ENCODE measurements around the gene TRAF3.
"Not testable (repeated sequence)": the region's sequence is repeated elsewhere in the genome, so short reads cannot be mapped to it uniquely, and the experiment has no call there.

The TRAF3 gene

DNA sequence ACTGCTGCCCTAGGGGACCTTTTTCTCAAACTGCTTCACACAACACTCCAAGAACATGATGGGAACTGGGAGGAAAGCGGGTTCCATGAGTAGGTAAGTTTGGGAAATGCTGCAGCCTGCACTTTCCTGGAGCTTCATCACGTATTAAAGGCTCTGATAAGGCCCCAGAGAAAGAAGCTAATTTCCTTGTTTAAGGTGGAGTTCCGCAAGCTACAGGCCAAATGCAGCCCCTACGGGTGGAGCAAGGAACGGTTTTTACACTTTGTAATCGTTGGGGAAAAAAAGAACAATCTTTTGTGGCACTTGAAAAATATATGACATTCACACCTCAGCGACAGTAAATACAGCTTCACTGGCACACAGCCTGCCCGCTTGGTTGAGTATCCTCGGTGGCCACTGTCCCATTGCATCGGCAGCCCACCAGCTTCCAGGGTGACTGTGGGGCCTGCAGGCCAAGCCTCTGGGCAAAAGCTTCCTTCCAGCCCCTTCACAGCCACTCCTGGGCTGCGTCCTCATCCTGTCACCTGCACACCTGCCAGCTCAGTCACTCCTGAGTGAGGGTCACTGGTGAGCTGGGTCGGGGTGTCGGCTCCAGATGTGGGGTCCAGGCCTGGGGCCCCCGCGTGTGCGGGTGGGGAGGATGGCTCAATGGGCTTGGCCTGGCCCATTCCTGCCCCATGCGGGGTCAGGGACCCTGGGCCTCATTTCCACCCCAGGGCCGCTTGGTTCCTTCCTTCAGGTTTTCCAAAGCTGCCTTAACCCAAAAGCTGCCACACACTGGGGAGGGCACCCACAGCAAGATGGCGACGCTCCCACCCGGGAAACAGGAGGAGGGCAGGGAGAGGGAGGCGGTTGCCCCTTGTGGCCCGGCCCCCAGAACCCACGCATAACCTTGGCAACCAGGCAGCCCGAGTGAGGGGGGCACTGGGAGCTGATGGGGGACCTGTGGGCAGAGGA lies 147.7 kb downstream of the TRAF3 start:
- no peak for DNase-seq (ENCODE audit: low read depth)

DNA sequence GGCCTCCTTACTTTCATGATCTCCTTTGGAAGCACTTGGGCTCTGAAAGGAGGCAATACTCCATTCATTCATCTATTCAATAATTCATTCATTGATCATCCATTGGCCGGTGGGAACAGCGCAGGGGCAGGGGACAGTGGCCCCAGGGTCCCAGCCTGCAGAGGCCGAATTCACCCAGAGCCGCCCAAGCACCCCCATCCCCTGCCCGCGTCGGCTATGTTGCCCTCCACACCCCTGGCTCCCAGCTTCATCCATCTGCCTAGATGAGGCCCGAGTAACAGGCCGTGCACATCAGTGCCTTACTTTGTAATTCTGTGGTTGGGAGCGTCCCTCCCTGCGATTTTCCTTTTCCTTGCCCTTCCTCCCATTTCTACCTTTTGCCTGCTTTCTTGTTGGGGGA lies 148.4 kb downstream of the TRAF3 start:
- no peak for DNase-seq (ENCODE audit: low read depth)

DNA sequence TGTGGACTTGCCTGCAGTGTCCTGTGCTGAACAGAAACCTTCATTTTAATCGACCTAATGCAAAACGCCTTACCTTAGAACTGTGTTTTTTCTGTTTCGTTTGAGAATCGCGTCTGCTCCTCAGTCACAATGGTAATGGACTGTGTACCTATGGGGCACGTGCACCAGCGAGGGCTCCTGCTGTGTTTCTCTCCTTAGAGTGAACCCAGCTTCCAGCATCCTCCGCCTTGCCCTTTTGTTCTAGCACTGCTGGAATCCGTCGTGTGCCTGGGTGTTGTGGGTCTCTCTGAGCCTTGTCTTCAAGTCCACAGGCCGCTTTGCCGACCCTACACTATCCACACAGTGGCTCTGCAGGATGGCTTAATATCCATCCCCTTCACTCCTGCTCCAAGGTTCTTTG lies 148.9 kb downstream of the TRAF3 start:
- no peak for DNase-seq (ENCODE audit: low read depth)

DNA sequence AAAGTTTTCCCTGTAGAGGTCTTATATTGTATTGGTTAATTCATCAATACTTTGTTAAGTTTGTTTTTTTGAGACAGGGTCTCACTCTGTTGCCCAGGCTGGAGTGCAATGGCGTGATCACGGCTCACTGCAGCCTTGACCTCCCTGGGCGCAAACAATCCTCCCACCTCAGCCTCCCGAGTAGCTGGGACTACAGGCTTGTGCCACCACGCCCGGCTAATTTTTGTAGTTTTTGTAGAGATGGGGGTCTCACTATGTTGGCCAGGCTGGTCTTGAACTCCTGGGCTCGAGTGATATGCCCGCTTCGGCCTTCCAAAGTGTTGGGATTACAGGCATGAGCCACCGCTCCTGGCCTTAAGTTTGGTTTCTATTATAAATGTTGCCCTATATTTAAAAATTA lies 149.6 kb downstream of the TRAF3 start:
- not testable (repeated sequence) for DNase-seq (ENCODE audit: low read depth)

DNA sequence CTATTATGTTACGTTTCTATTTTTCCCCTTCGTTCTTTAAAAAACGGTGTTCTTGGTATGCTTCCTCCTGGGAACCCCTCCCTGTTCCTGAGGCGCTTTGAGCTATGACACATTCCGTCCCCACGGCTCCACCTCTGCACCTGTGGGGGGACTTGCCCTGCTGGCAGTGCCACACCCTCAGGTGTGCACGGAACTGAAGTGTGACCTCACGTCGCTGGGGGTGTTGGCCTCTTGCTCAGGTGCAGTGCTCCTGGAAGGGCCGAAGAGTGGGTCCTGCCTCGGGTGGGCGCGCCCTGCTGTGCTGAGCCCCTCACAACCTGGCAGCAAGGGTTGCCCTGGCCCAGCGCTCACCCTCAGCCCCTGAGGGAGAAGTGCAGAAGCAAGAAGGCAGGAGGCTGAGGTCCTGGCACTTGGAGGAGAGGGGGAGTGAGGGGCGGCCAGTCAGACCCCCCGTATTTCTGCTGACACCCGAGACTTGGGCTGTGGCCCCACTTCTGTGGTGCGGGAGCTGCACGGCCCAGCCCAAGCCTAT lies 150.2 kb downstream of the TRAF3 start:
- no peak for DNase-seq (ENCODE audit: low read depth)

DNA sequence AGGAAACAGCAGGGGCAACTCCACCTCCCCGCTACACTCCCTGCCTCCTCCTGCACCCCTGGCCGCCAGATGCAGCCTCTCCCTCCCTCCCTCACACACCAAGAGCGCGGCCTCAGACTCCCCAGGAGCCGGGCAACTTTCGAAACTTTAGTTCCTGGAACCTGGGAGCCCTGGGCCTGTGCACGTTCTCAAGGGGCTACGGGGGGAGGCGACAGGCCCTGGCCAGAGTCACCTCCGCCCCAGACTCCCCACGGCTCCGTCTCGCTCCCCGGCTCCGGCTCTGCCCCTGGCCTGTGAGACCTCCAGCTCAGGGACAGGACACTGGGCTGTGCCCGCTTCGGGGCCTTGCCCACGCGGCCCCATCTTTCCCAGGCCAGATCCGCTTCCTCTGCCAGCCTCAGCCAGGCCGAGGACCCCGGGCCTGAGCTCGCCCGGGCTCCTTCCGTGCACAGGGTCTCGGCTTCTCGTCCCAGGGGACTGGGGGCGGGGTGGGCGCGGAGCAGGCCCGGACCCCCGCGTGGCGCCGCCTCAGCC lies 150.7 kb downstream of the TRAF3 start:
- DNase-seq (ENCODE audit: low read depth): no peak

DNA sequence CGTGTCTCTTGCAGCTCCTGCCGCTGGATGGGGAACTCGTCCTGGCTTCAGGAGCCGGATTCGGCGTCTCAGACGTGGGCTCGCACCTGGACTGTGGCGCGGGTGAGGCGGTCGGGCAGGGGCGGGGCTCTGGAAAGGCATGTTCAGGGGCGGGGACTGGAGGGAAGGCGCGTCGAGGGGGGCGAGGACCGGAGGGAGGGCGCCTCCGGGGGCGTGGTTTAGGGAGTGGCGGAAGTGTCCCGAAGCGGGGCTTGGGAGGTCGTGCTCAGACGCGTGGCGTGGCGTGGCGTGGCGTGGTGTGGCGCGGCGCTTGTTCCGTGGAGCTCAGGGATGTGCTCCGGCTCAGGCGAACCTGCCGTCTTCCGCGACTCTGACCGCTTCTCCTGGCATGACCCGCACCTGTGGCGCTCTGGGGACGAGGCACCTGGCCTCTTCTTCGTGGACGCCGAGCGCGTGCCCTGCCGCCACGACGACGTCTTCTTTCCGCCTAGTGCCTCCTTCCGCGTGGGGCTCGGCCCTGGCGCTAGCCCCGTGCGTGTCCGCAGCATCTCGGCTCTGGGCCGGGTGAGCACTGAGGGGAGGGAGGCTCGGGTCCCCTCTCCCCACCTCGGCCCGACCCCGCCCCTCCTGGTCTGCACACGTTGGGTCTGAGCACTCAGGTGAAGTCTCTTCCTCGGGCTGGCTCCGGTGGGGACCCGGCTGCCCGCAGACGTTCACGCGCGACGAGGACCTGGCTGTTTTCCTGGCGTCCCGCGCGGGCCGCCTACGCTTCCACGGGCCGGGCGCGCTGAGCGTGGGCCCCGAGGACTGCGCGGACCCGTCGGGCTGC lies 151.4 kb downstream of the TRAF3 start:
- DNase-seq (ENCODE audit: low read depth): no peak

DNA sequence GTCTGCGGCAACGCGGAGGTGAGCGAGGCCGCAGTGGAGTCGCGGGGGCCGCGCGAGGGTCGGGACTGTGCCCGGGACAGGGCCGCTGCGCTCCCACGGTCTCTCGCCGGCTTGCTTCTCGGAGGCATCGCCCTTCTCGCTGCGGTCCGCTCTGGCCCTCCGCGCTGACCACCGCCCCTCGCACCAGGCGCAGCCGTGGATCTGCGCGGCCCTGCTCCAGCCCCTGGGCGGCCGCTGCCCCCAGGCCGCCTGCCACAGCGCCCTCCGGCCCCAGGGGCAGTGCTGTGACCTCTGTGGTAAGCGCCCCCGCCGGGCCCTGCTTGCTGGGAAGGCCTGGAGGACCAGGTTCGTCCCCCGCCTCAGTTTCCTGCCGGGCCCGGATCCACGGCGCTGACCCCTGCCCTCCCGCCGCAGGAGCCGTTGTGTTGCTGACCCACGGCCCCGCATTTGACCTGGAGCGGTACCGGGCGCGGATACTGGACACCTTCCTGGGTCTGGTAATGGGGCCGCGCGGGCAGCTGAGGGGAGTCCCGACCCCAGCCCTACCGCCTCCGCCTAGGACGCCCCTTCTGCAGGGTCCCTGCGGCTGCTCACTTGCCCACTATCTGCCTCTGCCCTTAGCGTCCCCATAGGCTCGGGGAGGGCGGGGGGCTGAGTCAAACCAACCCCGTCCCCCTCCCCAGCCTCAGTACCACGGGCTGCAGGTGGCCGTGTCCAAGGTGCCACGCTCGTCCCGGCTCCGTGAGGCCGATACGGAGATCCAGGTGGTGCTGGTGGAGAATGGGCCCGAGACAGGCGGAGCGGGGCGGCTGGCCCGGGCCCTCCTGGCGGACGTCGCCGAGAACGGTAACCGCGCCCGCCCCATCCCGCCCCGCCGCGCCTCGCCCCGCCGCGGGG lies 152.2 kb downstream of the TRAF3 start:
- DNase-seq (ENCODE audit: low read depth): no peak

DNA sequence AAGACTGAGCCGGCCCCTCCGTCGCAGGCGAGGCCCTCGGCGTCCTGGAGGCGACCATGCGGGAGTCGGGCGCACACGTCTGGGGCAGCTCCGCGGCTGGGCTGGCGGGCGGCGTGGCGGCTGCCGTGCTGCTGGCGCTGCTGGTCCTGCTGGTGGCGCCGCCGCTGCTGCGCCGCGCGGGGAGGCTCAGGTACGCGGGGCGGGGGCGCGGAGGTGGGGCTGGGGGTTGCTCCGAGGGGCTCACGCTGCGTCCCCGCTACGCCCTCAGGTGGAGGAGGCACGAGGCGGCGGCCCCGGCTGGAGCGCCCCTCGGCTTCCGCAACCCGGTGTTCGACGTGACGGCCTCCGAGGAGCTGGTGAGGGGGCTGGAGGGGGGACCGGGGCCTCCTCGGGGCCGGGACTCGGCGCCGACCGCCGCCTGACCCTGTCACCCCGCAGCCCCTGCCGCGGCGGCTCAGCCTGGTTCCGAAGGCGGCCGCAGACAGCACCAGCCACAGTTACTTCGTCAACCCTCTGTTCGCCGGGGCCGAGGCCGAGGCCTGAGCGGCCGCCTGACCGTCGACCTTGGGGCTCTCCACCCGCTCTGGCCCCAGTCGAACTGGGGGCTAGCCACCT lies 153.0 kb downstream of the TRAF3 start:
- no peak for DNase-seq (ENCODE audit: low read depth)

DNA sequence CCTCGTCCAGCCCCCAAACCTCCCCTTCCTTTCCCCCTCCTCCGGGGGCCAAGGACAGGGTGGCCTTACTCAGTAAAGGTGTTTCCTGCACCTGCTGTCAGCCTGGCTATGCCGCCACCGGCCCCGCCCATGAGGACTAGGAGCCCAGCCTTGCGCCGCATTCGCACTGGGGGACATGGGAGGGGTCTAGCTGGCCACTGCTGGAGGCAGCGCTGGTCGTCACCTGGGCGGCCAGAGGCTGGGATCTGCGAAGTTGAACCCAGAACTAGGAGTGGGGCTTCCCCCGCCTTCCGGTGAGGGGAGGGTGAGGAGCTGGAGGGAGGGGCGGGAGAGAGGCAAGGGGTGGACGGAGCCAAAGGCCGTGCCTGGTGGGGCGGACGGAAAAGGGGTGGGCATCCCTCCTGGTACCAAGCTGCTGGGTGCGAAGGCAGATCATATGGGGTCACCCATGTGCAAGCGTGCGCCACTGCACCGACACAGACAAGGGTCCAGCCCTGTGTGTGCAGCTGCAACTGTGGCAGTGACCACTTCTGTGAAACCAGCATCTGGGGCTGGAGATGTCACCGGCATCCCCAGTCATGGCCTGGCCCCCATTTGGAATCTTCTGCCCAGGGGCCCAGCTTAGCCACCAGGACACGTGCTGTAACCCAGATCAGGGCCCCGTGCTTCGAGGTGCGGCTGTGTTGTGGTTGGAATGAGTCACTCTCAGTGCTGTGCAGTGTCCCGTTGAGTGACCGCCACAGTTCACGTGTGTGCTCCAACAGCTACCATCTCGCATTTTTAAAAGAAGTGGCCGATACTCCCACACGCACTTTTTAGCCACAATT lies 153.7 kb downstream of the TRAF3 start:
- peak; percentile 13 for DNase-seq (ENCODE audit: low read depth)

DNA sequence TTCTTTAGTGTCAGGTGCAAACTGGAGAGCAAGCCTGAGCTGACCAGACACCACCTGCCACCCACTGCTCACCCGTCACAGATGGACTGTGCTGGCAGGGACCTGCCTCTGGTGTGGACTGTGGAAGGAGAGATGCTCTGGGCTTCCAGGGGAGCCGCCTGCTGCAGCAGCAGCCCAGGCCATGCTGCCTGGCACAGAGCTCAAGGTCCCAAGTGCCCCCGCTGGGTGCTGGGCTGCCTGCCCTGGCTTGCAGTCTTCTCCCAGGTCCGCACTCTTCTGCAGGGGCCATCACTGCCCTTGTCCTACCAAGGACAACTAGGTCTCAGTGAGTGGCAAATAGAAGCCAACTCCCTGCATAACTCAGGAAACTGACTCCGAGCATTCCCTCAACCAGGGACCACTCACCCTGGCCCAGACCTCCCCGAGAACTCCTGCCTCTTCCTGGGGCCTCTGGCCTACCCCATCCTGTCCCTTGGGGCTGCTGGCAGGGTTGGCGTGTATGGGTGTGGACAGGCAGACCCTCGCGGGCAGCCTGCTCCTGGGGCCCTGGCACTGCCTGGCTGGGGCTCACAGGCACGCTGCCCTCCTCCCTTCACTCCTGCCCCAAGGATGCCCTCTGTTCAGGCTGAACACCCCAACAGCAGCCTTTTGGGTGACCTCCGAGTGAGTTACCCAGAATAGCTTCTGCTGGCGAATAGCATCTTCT lies 154.5 kb downstream of the TRAF3 start:
- DNase-seq (ENCODE audit: low read depth): no peak

DNA sequence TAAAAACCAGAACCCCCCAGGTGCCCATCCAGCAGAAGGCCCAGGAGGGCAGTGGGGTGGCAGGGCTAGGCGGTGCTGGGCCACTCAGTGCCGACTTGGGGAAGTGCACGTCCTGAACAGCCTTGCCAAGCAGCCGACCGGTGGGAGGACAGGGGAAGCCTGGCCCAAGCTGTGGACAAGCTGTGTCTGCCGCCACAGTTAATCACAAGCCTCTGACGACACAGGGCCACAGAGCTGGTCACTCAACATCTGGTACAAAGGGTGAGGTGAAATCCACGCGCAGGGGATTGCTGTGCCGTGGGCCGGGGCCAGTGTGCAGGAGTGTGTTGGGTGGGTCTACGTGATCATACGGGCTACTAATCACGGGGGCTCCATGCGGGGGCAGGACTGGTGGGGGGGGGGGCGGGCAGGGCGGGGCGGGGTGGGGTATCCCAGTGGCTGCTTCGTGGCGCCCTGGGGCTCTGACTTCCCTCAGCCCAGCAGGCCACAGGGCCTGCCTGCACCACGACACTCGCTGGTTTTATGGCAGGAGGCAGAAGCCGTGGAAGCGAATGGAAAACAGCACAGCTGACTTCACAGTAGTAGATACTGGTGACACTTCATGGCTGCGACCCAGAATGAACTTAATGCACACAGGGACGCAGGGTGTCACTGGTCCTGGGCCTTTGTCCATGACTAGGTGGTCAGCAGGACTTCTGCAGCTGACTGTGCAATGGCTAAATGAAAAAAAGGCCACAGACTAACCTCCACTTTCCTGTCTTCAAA lies 155.4 kb downstream of the TRAF3 start:
- DNase-seq (ENCODE audit: low read depth): no peak

DNA sequence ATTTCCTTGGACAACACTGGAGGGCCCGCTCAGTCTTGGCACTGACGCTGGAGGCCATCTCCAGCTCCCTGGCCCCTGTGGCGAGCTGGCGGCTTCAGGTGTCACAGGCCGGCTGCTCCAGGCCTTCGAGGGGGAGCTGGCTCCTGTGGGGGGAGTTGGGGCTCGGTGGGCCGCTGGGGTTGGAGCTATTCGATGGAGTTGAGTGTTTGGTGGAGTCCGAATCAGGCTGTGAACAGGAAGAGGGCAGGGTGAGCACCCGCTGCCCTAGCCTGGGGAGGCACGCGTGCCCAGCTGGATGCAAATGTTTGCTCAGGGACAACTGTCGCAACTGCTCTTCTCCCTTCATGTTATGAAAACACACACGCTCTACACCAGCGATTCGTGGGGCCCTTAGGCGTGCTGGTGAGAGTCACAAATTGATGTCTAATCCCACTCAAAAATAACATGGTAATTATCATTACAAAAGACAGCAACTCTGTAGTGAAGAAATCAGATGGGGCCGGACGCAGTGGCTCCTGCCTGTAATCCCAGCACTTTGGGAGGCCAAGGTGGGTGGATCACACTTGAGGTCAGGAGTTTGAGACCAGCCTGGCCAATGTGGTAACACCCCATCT lies 156.5 kb downstream of the TRAF3 start:
- no peak for DNase-seq (ENCODE audit: low read depth)

DNA sequence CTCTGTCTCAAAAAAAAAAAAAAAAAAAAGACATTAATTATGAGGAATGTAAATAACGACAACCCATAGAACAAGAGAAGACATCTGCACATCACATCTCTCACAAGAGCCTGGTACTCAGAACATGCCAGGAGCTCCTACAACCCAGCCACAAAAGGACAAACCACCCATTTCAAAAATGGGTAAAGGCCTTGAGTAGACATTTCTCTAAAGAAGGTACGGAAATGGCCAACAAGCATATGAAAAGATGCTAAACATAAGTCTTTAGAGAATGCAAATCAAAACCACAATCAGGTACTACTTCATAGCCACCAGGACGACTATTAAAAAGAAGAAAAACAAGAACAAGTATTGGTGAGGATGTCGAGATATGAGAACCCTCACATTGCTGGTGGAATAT lies 158.5 kb downstream of the TRAF3 start:
- DNase-seq (ENCODE audit: low read depth): no peak

DNA sequence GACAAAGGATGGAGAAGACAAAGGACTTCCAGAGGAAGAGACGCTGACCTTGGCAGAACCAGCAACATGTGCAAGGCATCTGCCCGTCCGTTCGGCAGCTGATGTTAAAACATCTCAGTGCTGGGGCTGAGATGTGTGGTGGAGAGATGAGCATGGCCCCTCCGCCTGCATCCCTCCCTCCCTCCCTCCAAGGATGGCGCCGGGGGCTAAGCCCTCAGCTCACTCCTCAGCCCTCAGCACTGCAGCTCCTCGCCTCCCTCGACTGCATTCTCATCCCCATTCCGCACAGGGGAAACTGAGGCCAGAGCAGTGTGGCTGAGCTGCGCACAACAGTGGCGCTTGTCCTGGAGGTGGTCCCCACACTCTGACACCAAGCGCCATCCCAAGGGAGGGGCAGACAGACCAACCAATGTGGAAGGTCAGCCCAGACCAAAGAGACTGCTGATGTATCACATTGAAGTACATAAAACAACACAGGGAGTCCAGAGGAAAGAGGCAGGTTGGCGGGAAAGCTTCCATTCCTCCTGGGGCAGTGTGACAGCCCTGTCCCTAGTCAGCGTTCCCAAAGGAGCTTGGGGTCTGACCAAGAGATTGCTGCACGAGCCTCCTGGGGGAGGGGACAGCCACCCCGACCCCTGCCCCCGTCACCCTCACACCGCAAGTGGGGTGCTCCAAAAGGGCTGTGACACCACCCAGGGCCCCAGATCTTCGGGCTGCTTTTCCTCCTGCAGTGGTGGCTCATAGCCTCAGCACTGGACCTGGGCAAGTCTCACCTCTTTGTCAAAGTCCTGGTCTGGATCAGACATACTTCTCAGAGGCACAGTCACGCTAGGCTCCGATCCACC lies 160.3 kb downstream of the TRAF3 start:
- DNase-seq (ENCODE audit: low read depth): no peak

DNA sequence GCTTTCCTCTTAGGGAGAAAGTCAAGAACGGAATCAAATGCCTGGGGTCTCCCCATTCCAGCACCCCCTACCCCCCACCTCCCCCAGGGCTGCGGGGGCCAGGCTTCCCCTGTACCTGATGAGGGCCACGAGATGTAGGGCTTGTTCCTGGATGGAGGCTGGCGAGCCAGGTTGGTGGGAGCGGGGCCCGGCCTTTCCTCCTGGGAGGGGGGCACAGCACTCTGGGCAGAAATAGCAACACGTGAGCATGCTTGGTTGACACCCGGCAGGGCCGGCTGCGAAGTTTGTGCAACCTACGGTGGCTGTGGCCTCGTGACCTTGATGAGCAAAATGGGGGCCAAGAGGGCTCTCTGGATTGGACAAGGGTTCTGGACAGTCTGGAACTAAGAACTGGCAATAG lies 160.9 kb downstream of the TRAF3 start:
- DNase-seq (ENCODE audit: low read depth): no peak

DNA sequence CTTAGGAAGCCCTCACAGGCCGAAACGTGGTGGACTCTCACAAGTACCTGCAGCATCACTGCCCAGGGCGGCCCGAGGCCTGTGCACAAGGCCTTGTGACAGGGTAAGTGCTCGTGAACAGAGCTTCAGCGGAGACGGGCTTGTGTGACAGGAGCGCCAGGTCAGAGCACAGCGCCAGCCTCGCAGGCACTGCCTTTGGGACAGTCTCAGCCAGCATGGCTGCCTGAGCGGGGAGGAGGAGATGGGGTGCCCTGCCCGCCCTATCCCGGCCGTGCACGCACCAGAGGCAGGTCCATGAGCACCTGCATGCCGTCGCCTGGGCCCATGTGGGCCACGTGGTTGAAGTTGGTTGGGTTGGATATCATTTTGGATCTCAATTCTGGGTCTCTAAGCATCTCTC lies 162.1 kb downstream of the TRAF3 start:
- DNase-seq (ENCODE audit: low read depth): no peak

Measured in non-pigmented ciliary epithelial cell (primary cell).